ENCODE measurements around the gene MAN2A1. TPM values are rescaled to one million over a fixed set of nuclear protein-coding genes. Genes with fewer than 3 reads are reported as not detected.
A peak's percentile ranks its signal among the peaks of the same experiment; 100 is the strongest.
"Not testable (repeated sequence)": the region's sequence is repeated elsewhere in the genome, so short reads cannot be mapped to it uniquely, and the experiment has no call there.

The MAN2A1 gene
- polyA plus RNA-seq, 3 donors, result 17.0 to 23.0 (median 20.1) TPM

- no peak overlapping the region for H3K4me3 ChIP-seq (replicated peaks in 1 of 3; ENCODE audit: low read depth in 2 of 3, low read length in 3 of 3)
- intact Hi-C loops (cut with micrococcal nuclease), result no loop called here
- no peak overlapping the region for H3K9ac ChIP-seq (ENCODE audit: insufficient read depth, low read length, poor library complexity, severe bottlenecking)
- H3K4me1 Mint-ChIP-seq, result peaks cover 21% of the 10 kb centered on the region
- H3K36me3 ChIP-seq (replicated peaks in 1 of 2; ENCODE audit: control insufficient read depth in 1 of 2, insufficient read depth in 2 of 2, low read length in 2 of 2), result peaks cover 16 to 34% of the 10 kb centered on the region in 2 donors
- H3K9me3 Mint-ChIP-seq, result peaks cover 3 to 10% (median 5%) of the 10 kb centered on the region in 7 donors
- no peak overlapping the region for H3K4me3 Mint-ChIP-seq
- no peaks in the 10 kb centered on the region for H3K27me3 ChIP-seq (ENCODE audit: control insufficient read depth in 2 of 2, insufficient read depth in 2 of 2, low read length in 2 of 2)
- no peaks in the 10 kb centered on the region for H3K79me2 ChIP-seq (ENCODE audit: insufficient read depth, low read length)
- no peak overlapping the region for H3K27ac ChIP-seq (ENCODE audit: low read depth in 1 of 2, low read length in 2 of 2)
- no peaks in the 10 kb centered on the region for H3K27me3 Mint-ChIP-seq (ENCODE audit: low read depth in 3 of 3)
- no peak for TF ChIP-seq CTCF (IDR thresholded peaks at IDR 0.05)
- no peaks in the 10 kb centered on the region for H3K9me3 ChIP-seq (replicated peaks in 1 of 2; ENCODE audit: control insufficient read depth in 1 of 2, insufficient read depth in 1 of 2, low read length in 2 of 2)
- H4K20me1 ChIP-seq (ENCODE audit: insufficient read depth, low read length), result peaks cover 8% of the 10 kb centered on the region
- peaks cover 7 to 11% of the 10 kb centered on the region in 2 donors for H3K4me1 ChIP-seq (ENCODE audit: control insufficient read depth in 1 of 2, insufficient read depth in 2 of 2, low read length in 2 of 2)
- peaks cover 42% of the 10 kb centered on the region in 2 donors for H3K36me3 Mint-ChIP-seq
- no peak overlapping the region for H3K4me2 ChIP-seq (replicated peaks; ENCODE audit: extremely low read depth, low read length, poor library complexity, severe bottlenecking)
- no peak overlapping the region for H2AFZ ChIP-seq (ENCODE audit: insufficient read depth, low read depth, low read length, poor library complexity, severe bottlenecking)
- DNase-seq, result no peak
- peak overlapping the region in 1 of 7 donors; percentile 32 for H3K27ac Mint-ChIP-seq
These were observed 69.6 kb downstream of the MAN2A1 start for GRCh38 chr5:109759306-109759705.

- H3K79me2 ChIP-seq (ENCODE audit: insufficient read depth, low read length); DNase-seq; H3K27me3 Mint-ChIP-seq (ENCODE audit: low read depth in 3 of 3); H3K4me3 ChIP-seq (replicated peaks in 1 of 3; ENCODE audit: low read depth in 2 of 3, low read length in 3 of 3); H3K4me3 Mint-ChIP-seq; H4K20me1 ChIP-seq (ENCODE audit: insufficient read depth, low read length); H3K27me3 ChIP-seq (ENCODE audit: control insufficient read depth in 2 of 2, insufficient read depth in 2 of 2, low read length in 2 of 2); H3K9ac ChIP-seq (ENCODE audit: insufficient read depth, low read length, poor library complexity, severe bottlenecking); H3K4me2 ChIP-seq (replicated peaks; ENCODE audit: extremely low read depth, low read length, poor library complexity, severe bottlenecking); intact Hi-C loops (cut with micrococcal nuclease); H3K27ac ChIP-seq (ENCODE audit: low read depth in 1 of 2, low read length in 2 of 2); H2AFZ ChIP-seq (ENCODE audit: insufficient read depth, low read depth, low read length, poor library complexity, severe bottlenecking); H3K9me3 ChIP-seq (replicated peaks in 1 of 2; ENCODE audit: control insufficient read depth in 1 of 2, insufficient read depth in 1 of 2, low read length in 2 of 2): not testable (repeated sequence)
- H3K9me3 Mint-ChIP-seq, result peaks cover 3 to 10% (median 5%) of the 10 kb centered on the region in 7 donors
- peaks cover 21% of the 10 kb centered on the region for H3K4me1 Mint-ChIP-seq
- peak overlapping the region in 3 of 7 donors; percentile 61 to 84 (median 83) for H3K27ac Mint-ChIP-seq
- WGBS (ENCODE audit: insufficient coverage), result no CpG with 5 or more reads among the region's 4 CpGs
- Histone ChIP-seq H3K4me1 (ENCODE audit: control insufficient read depth in 1 of 2, insufficient read depth in 2 of 2, low read length in 2 of 2) (peaks cover 7 to 11% of the 10 kb centered on the region in 2 donors), H3K36me3 (replicated peaks in 1 of 2; ENCODE audit: control insufficient read depth in 1 of 2, insufficient read depth in 2 of 2, low read length in 2 of 2) (peaks cover 16 to 32% of the 10 kb centered on the region in 2 donors)
- H3K36me3 Mint-ChIP-seq, result peaks cover 41 to 44% of the 10 kb centered on the region in 2 donors
These were observed 70.4 kb downstream of the MAN2A1 start for GRCh38 chr5:109760130-109760529.
